Mesenchymal stem cell (in vitro differentiated cells and primary cell): ENCODE measurements around the gene CDC20B.
A peak's percentile ranks its signal among the peaks of the same experiment; 100 is the strongest.

ENCODE experiments used
- DNase-seq: peaks from one replicate; pipeline ENCODE4 v3.0.0-alpha.2; 2013
- H2AFZ ChIP-seq: one replicate; pipeline ENCODE4 v1.6.1; 2013; ENCODE audit warnings: low read depth, mild to moderate bottlenecking, control low read depth, inconsistent platforms, low read length, moderate library complexity
- H2AK5ac ChIP-seq: 2 replicates; pipeline ENCODE4 v1.6.1; 2013; ENCODE audit warnings: low read length, moderate library complexity, mild to moderate bottlenecking, inconsistent platforms; ENCODE audit not compliant: severe bottlenecking
- H2BK120ac ChIP-seq: one replicate; pipeline ENCODE4 v1.6.1; 2013; ENCODE audit warnings: low read depth, mild to moderate bottlenecking, inconsistent platforms, low read length, moderate library complexity
- H2BK12ac ChIP-seq, 2 experiments: one replicate each; pipeline ENCODE4 v1.6.1; 2013; ENCODE audit warnings: inconsistent platforms in 2 of 2, low read length in 2 of 2, mild to moderate bottlenecking in 2 of 2, moderate library complexity in 2 of 2, control low read depth in 1 of 2
- H2BK15ac ChIP-seq: one replicate; pipeline ENCODE4 v1.6.1; 2013; ENCODE audit warnings: mild to moderate bottlenecking, low read depth, inconsistent platforms; ENCODE audit not compliant: poor library complexity, severe bottlenecking
- H2BK5ac ChIP-seq: 2 replicates; pipeline ENCODE4 v1.6.1; 2013; ENCODE audit warnings: low read depth, mild to moderate bottlenecking, low read length, control low read depth, inconsistent platforms; ENCODE audit not compliant: poor library complexity, severe bottlenecking
- H3K14ac ChIP-seq, 2 experiments: one replicate each; pipeline ENCODE4 v1.6.1; 2013; ENCODE audit warnings: inconsistent platforms in 2 of 2, low read length in 2 of 2, control low read depth in 1 of 2, mild to moderate bottlenecking in 1 of 2, moderate library complexity in 1 of 2
- H3K18ac ChIP-seq, 2 experiments: one replicate each; pipeline ENCODE4 v1.6.1; 2013; ENCODE audit warnings: inconsistent platforms in 2 of 2, low read length in 2 of 2, control low read depth in 1 of 2, low read depth in 1 of 2, mild to moderate bottlenecking in 1 of 2
- H3K23ac ChIP-seq, 2 experiments: one replicate each; pipeline ENCODE4 v1.6.1; 2013; ENCODE audit warnings: inconsistent platforms in 2 of 2, low read length in 2 of 2, mild to moderate bottlenecking in 2 of 2, moderate library complexity in 2 of 2, control low read depth in 1 of 2
- H3K27ac ChIP-seq: 2 replicates; pipeline ENCODE4 v1.5.1; 2013; ENCODE audit warnings: mild to moderate bottlenecking, moderate library complexity, low read length, control low read depth, inconsistent platforms; ENCODE audit not compliant: poor library complexity, severe bottlenecking
- H3K27me3 ChIP-seq, 2 experiments: 2 replicates each; pipeline versions ENCODE4 v1.6.1 to v1.7.0; 2013; ENCODE audit warnings: low read length in 2 of 2, mild to moderate bottlenecking in 2 of 2, moderate library complexity in 2 of 2, control low read depth in 1 of 2, inconsistent platforms in 1 of 2; ENCODE audit not compliant: control insufficient read depth in 1 of 2, insufficient read depth in 1 of 2
- H3K36me3 ChIP-seq, 2 experiments: 2 replicates each; pipeline versions ENCODE4 v1.6.1 to v1.7.0; 2013; ENCODE audit warnings: low read length in 2 of 2, control low read depth in 1 of 2, inconsistent platforms in 1 of 2, low read depth in 1 of 2, mild to moderate bottlenecking in 1 of 2; ENCODE audit not compliant: insufficient read depth in 2 of 2, control insufficient read depth in 1 of 2
- H3K4ac ChIP-seq, 2 experiments: one replicate each; pipeline ENCODE4 v1.6.1; 2013; ENCODE audit warnings: inconsistent platforms in 2 of 2, low read length in 2 of 2, mild to moderate bottlenecking in 2 of 2, moderate library complexity in 2 of 2, control low read depth in 1 of 2, low read depth in 1 of 2
- H3K4me1 ChIP-seq: 2 replicates; pipeline ENCODE4 v1.6.1; 2013; ENCODE audit warnings: low read depth, low read length, control low read depth; ENCODE audit not compliant: control insufficient read depth, insufficient read depth
- H3K4me2 ChIP-seq: 2 replicates; pipeline ENCODE4 v1.6.1; 2013; ENCODE audit warnings: low read length, mild to moderate bottlenecking, inconsistent platforms; ENCODE audit not compliant: poor library complexity, severe bottlenecking
- H3K4me3 ChIP-seq, 2 experiments: 2 replicates each; pipeline versions ENCODE4 v1.5.1 to v1.7.0; 2013; ENCODE audit warnings: low read length in 2 of 2, mild to moderate bottlenecking in 2 of 2, control low read depth in 1 of 2, low read depth in 1 of 2; ENCODE audit not compliant: insufficient read depth in 1 of 2
- H3K79me1 ChIP-seq: replicated peaks from 2 replicates; pipeline ENCODE4 v1.6.1; 2013; ENCODE audit warnings: mild to moderate bottlenecking, control low read depth, low read length, inconsistent platforms; ENCODE audit not compliant: poor library complexity, severe bottlenecking
- H3K9ac ChIP-seq: 2 replicates; pipeline ENCODE4 v1.7.0; 2013; ENCODE audit warnings: mild to moderate bottlenecking, low read length, moderate library complexity
- H3K9me3 ChIP-seq: 2 replicates; pipeline ENCODE4 v1.7.0; 2013; ENCODE audit warnings: mild to moderate bottlenecking, low read length; ENCODE audit not compliant: control insufficient read depth
- H4K8ac ChIP-seq: one replicate; pipeline ENCODE4 v1.6.1; 2013; ENCODE audit warnings: inconsistent platforms, mild to moderate bottlenecking, low read length, moderate library complexity
- H4K91ac ChIP-seq: one replicate; pipeline ENCODE4 v1.6.1; 2013; ENCODE audit warnings: mild to moderate bottlenecking, low read length, inconsistent platforms
- WGBS: methylation state at CpG from one replicate; pipeline ENCODE4 v1.1.7; 2013; ENCODE audit warnings: mixed read lengths; 5-methylcytosine and 5-hydroxymethylcytosine counted together

Gene CDC20B

DNA sequence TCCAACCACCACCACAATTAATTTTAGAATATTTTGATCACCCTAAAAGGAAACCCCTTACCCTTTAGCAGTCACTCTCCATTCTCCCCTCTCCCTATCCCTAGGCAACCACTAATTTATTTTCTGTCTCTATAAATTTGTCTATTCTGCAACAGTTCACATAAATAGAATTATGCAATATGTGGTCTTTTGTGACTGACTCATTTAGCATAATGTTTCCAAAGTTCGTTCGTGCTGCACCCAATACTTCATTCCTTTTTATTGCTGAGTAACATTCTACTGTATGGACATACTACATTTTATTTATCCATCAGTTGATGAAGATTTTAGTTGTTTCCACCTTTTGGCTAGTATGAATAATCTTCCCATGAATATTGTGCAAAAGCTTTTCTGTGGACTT, 18.2 kb upstream of the CDC20B start:
- Histone ChIP-seq H2AFZ (no peak overlapping the region), H3K4ac (no peak overlapping the region), H3K18ac (no peak overlapping the region), H3K9ac (no peak overlapping the region), H2AK5ac (no peak overlapping the region), H4K8ac (no peak overlapping the region), H2BK12ac (no peak overlapping the region), H2BK15ac (no peak overlapping the region), H2BK120ac (no peak overlapping the region), H3K4me2 (no peak overlapping the region), H3K36me3 (no peaks in the 10 kb centered on the region), H3K9me3 (no peaks in the 10 kb centered on the region), H4K91ac (no peak overlapping the region), H2BK5ac (no peak overlapping the region), H3K27ac (no peak overlapping the region), H3K4me1 (no peaks in the 10 kb centered on the region), H3K79me1 (no peaks in the 10 kb centered on the region), H3K27me3 (peaks cover 37 to 55% of the 10 kb centered on the region in 2 experiments), H3K23ac (no peak overlapping the region), H3K14ac (no peak overlapping the region), H3K4me3 (no peak overlapping the region)
- no peak for DNase-seq
- no CpG with 5 or more reads among the region's 2 CpGs for WGBS

DNA sequence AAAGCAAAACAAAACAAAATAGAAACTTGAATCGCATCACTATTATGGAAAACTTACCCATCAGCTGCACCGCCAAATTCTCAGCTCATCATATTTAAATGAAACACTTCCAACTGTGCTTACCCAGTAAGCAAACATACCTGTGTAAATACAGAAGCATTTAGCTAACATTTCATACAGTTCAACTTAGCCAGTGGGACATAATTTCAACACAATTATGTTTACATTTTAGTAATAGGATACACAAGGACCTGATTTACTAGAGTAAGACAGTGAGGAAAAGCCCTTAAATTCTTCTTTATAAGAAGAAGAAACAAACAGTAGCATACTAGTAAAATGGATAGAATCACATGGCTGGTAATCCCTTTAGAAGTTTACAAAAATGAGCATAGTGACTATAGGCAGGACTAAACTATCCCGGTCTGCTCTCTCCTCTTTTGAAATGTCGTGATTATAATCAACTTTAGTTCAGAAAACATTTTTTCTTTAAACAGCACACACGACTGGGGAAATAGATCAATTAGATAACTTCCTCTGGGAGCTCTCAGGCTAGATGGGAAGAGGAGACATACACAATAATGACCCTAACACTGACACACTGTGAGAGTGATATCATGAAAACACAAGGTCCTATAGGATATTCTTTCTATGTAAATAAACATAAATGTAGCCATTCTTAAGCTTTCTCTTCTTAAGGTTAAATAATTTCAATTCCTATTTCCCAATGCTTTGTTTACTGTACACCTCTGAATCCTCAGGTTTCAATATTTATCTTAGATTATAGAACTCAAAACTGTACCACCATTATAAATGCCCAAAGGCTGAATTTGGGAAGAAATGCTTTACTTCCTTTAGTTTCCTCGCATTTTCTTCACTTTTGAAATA, 15.9 kb upstream of the CDC20B start:
- Histone ChIP-seq H3K79me1 (no peaks in the 10 kb centered on the region), H3K4me2 (no peak overlapping the region), H4K91ac (no peak overlapping the region), H4K8ac (no peak overlapping the region), H3K36me3 (no peaks in the 10 kb centered on the region), H2BK120ac (no peak overlapping the region), H2AFZ (no peak overlapping the region), H3K23ac (no peak overlapping the region), H3K4ac (no peak overlapping the region), H3K14ac (no peak overlapping the region), H2AK5ac (no peak overlapping the region), H2BK12ac (no peak overlapping the region), H3K18ac (no peak overlapping the region), H3K4me1 (no peaks in the 10 kb centered on the region), H3K27me3 (peaks cover 44 to 55% of the 10 kb centered on the region in 2 experiments), H3K9ac (no peak overlapping the region), H3K9me3 (no peaks in the 10 kb centered on the region), H3K27ac (no peak overlapping the region), H2BK5ac (no peak overlapping the region), H2BK15ac (no peak overlapping the region), H3K4me3 (no peak overlapping the region)
- 68% methylated on average over 5 of the region's 6 CpGs for WGBS
- no peak for DNase-seq

DNA sequence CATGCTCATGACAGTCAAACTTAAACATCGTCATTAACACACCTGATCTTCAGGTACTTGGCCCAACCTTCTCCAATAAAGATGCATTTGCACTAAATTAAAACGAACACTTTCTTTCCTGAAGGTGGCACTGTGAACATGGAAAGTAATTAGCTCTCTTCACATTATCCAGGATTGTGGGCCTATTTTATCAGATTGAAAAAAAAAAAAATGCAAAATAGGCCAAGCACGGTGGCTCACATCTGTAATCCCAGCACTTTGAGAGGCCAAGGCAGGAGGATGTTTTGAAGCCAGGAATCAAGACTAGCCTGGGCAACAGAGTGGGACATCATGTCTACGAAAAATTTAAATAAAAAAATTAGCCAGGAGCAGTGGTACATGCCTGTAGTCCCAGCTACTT, 14.4 kb upstream of the CDC20B start:
- no peaks in the 10 kb centered on the region for H3K4me1 ChIP-seq
- H2AK5ac ChIP-seq: no peak overlapping the region
- H3K36me3 ChIP-seq: no peaks in the 10 kb centered on the region
- H2AFZ ChIP-seq: no peak overlapping the region
- no peak overlapping the region for H3K4me3 ChIP-seq
- peaks cover 31 to 47% of the 10 kb centered on the region in 2 experiments for H3K27me3 ChIP-seq
- WGBS: 56% methylated on average over 2 of the region's 4 CpGs
- H3K79me1 ChIP-seq: no peaks in the 10 kb centered on the region
- no peak overlapping the region for H3K14ac ChIP-seq
- no peak overlapping the region for H4K91ac ChIP-seq
- DNase-seq: peak; percentile 11
- H3K4ac ChIP-seq: no peak overlapping the region
- no peak overlapping the region for H3K18ac ChIP-seq
- no peak overlapping the region for H2BK120ac ChIP-seq
- no peak overlapping the region for H2BK12ac ChIP-seq
- H4K8ac ChIP-seq: no peak overlapping the region
- no peak overlapping the region for H3K4me2 ChIP-seq
- no peaks in the 10 kb centered on the region for H3K9me3 ChIP-seq
- no peak overlapping the region for H2BK15ac ChIP-seq
- H3K27ac ChIP-seq: no peak overlapping the region
- H3K9ac ChIP-seq: no peak overlapping the region
- H3K23ac ChIP-seq: no peak overlapping the region
- no peak overlapping the region for H2BK5ac ChIP-seq

DNA sequence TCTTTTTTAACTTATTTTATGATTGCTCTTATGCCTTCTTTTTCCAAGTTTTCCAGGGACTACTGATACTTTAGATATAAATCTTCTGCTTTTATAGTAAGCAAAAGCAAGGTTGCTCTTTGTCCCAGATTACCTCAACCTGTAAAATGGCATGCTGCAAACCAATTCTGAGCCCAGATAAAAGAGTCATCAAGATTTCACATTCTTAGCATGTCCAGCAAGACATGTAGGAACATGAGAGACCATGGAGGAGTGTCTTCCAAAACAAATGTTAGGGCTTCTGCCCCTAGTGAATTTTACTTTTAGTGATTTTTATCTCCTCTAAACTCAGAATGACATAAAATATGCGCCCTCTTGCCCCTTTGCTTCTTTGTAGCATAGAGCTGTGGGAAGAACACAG, 7.0 kb upstream of the CDC20B start:
- Histone ChIP-seq H2BK5ac (no peak overlapping the region), H2AFZ (no peak overlapping the region), H2BK15ac (no peak overlapping the region), H3K4me2 (no peak overlapping the region), H4K91ac (no peak overlapping the region), H2BK12ac (no peak overlapping the region), H3K14ac (no peak overlapping the region), H2BK120ac (no peak overlapping the region), H3K9ac (no peak overlapping the region), H3K27me3 (peaks cover 51 to 78% of the 10 kb centered on the region in 2 experiments), H3K4me3 (no peak overlapping the region), H3K79me1 (no peaks in the 10 kb centered on the region), H3K4me1 (peaks cover 7% of the 10 kb centered on the region), H3K27ac (no peak overlapping the region), H4K8ac (no peak overlapping the region), H3K36me3 (no peaks in the 10 kb centered on the region), H3K9me3 (no peaks in the 10 kb centered on the region), H3K23ac (no peak overlapping the region), H3K18ac (no peak overlapping the region), H2AK5ac (no peak overlapping the region), H3K4ac (no peak overlapping the region)
- WGBS: 25% methylated on average over 1 of the region's 1 CpG
- no peak for DNase-seq
